ENCODE data around the gene REXO5. TPM values are rescaled to one million over a fixed set of nuclear protein-coding genes. Genes with fewer than 3 reads are reported as not detected.
A peak's percentile ranks its signal among the peaks of the same experiment; 100 is the strongest.

The REXO5 gene
- total RNA-seq, 2 donors from 2014 or later = 2.9 to 10.9 TPM

DNA sequence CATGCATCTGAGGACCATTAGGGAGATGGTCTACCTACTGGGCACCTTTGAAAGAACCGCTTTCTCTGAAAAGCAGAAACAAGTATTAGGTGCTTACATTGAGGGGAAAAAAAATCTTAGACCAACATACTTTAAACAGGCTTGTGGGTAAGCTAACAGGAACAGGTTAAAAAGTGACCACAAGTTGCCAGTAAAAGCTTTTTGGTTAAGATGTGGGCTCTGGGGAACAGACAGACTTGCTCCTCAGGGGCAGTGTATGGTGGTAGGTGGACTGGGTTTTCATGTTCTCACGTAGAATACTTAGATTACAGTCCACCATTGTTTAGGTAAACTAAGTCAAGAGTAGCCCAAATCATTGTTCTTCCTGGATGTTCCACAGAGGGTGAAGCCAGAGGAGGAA lies 41.2 kb downstream of the REXO5 start:
- TF ChIP-seq, protein P1, sequence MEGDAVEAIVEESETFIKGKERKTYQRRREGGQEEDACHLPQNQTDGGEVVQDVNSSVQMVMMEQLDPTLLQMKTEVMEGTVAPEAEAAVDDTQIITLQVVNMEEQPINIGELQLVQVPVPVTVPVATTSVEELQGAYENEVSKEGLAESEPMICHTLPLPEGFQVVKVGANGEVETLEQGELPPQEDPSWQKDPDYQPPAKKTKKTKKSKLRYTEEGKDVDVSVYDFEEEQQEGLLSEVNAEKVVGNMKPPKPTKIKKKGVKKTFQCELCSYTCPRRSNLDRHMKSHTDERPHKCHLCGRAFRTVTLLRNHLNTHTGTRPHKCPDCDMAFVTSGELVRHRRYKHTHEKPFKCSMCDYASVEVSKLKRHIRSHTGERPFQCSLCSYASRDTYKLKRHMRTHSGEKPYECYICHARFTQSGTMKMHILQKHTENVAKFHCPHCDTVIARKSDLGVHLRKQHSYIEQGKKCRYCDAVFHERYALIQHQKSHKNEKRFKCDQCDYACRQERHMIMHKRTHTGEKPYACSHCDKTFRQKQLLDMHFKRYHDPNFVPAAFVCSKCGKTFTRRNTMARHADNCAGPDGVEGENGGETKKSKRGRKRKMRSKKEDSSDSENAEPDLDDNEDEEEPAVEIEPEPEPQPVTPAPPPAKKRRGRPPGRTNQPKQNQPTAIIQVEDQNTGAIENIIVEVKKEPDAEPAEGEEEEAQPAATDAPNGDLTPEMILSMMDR (IDR thresholded peaks at IDR 0.05) = no peak
- no peak for DNase-seq
- intact Hi-C loops (cut with DNase I) = loop anchor here (5.0 kb wide), 1 partner anchor 155 kb away; no protein-coding TSS in a partner anchor
- H3K27me3 ChIP-seq = no peaks in the 10 kb centered on the region
- no peaks in the 10 kb centered on the region for H3K4me1 ChIP-seq
- no peak overlapping the region for H3K9ac ChIP-seq (ENCODE audit: low read depth in 2 of 2, low read length in 2 of 2)
- no peaks in the 10 kb centered on the region for H3K36me3 ChIP-seq
- H3K27ac ChIP-seq = no peak overlapping the region
- H3K9me3 ChIP-seq = no peaks in the 10 kb centered on the region
- no peak overlapping the region for H3K4me3 ChIP-seq

DNA sequence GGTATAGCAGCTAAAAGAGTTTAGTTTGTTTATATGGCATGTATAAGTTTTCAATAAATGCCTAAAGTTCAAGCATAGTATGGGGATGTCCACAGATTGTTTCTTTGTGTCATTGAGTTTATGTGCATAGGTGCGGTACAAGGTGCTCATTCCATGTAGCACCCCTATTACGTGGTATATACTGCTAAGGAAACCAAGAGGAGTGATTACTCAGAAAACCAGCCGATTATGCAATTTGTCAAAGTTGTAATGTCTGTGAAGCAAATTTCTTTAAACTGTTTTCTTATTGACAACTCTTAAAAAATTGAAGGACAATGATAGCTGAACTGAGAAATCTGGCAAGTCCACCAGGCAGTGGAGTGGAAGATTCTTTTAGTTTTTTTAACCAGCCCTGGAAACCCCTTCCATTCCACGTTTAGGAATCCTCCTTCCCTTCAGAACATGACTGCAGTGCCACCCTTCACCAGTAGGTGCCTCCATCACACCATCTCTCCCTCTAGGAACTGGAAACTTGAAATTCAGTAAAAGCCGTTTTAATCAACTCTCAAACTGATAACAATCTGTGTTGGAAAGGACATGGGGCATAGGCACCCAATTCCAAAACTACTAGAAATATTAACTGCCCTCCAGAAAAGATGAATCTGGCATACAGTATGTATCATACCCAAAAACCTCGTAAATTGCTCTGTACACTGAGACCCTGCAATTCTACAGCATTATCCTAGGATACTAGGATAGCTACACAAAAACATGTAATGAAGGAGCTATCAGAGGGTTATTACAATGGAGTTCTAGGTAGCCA lies 43.5 kb downstream of the REXO5 start:
- H3K36me3 ChIP-seq = no peaks in the 10 kb centered on the region
- H3K4me3 ChIP-seq = no peak overlapping the region
- no peaks in the 10 kb centered on the region for H3K27me3 ChIP-seq
- no peaks in the 10 kb centered on the region for H3K9me3 ChIP-seq
- no peaks in the 10 kb centered on the region for H3K4me1 ChIP-seq
- intact Hi-C loops (cut with DNase I) = loop anchor here (2.0 to 10.0 kb wide), 3 partner anchors 65 to 233 kb away; no protein-coding TSS in a partner anchor
- DNase-seq = peak; percentile 82
- no peak overlapping the region for H3K27ac ChIP-seq
- no peak overlapping the region for H3K9ac ChIP-seq (ENCODE audit: low read depth in 2 of 2, low read length in 2 of 2)
- TF ChIP-seq, protein P1 (IDR thresholded peaks at IDR 0.05) = peak; percentile 96

DNA sequence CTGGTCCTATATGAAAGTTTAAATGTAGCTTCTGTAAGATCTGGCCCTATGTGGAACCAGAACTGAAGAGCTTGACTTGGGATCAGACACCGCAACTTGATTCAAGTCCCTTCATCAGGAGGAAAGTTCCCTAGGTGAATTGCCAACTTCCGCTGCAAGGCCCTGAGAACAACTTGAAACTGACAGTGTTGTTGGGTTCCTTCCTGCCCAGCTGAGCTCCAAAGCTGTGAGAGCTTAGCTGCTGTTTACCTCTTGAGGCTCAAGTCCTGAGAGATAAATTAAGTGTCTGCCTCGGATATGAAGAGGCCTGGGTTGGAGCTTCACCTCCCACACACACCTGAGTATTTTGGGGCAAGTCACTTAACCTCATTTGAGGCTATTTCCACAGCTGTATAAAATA lies 44.7 kb downstream of the REXO5 start:
- H3K4me1 ChIP-seq = no peaks in the 10 kb centered on the region
- TF ChIP-seq, protein P1 (IDR thresholded peaks at IDR 0.05) = no peak
- H3K9ac ChIP-seq (ENCODE audit: low read depth in 2 of 2, low read length in 2 of 2) = peak overlapping the region in 1 of 2 donors; percentile 19
- no peak for DNase-seq
- intact Hi-C loops (cut with DNase I) = loop anchor here (2.0 to 10.0 kb wide), 2 partner anchors 64 to 232 kb away; no protein-coding TSS in a partner anchor
- H3K27me3 ChIP-seq = no peaks in the 10 kb centered on the region
- H3K36me3 ChIP-seq = no peaks in the 10 kb centered on the region
- H3K4me3 ChIP-seq = no peak overlapping the region
- no peak overlapping the region for H3K27ac ChIP-seq
- no peaks in the 10 kb centered on the region for H3K9me3 ChIP-seq

DNA sequence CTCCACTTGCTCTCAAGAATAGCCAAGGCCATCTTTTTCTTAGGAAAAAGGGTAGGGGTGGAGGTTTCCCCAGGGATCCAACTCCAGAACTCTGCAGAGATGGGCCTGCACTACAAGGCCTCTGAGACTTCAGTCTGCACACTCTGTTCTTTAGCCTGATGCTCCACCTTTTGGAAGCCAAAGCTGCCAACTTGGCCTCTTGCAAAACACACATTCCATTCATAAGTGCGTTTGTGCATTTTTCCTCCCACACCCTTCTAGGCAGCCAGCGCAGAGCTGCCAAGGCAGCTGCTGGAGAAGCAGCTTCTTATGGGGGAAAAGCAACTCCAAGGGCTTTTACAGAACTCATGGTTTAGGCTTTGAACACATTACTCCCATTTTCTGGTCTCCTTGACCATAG lies 45.3 kb downstream of the REXO5 start:
- TF ChIP-seq, protein P1 (IDR thresholded peaks at IDR 0.05) = no peak
- Histone ChIP-seq H3K4me1 (no peaks in the 10 kb centered on the region), H3K27me3 (no peaks in the 10 kb centered on the region), H3K9me3 (no peaks in the 10 kb centered on the region), H3K4me3 (no peak overlapping the region), H3K27ac (no peak overlapping the region), H3K36me3 (no peaks in the 10 kb centered on the region), H3K9ac (ENCODE audit: low read depth in 2 of 2, low read length in 2 of 2) (peak overlapping the region in 1 of 2 donors; percentile 19)
- peak; percentile 41 for DNase-seq
- intact Hi-C loops (cut with DNase I) = loop anchor here (2.0 to 10.0 kb wide), 2 partner anchors 63 to 231 kb away; no protein-coding TSS in a partner anchor

DNA sequence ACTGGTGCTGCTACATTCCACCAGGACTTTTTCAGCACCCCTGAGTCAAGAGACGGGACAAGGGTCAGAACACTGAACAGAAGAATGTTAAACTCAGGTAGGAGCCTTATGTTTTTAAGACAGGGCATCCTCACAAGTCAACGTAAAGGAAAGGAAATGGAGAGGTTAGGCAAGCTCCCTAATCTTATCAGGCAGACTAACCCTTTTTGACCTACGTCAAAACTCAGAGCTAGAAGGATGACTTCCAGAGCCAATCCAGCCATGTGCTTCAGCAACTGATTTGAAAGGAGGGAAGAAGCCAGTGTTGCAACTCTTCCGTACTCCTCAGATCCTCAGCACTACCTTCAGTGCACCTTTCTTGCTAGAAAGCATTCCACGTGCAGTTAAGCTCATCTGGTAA lies 46.8 kb downstream of the REXO5 start:
- no peak for DNase-seq
- TF ChIP-seq, protein P1 (IDR thresholded peaks at IDR 0.05) = no peak
- Histone ChIP-seq H3K4me1 (no peaks in the 10 kb centered on the region), H3K9me3 (no peaks in the 10 kb centered on the region), H3K27ac (no peak overlapping the region), H3K27me3 (no peaks in the 10 kb centered on the region), H3K4me3 (no peak overlapping the region), H3K36me3 (no peaks in the 10 kb centered on the region), H3K9ac (ENCODE audit: low read depth in 2 of 2, low read length in 2 of 2) (no peak overlapping the region)
- intact Hi-C loops (cut with DNase I) = loop anchor here (10.0 kb wide), 1 partner anchor 62 kb away; no protein-coding TSS in a partner anchor
